A549 (cell line): ENCODE measurements around the gene RRP15. TPM values are rescaled to one million over a fixed set of nuclear protein-coding genes. Genes with fewer than 3 reads are reported as not detected.

ENCODE experiments used
- ATAC-seq, 2 experiments: fragments of 200-7000 bp in 1 of 2; fragments of >200 bp in 1 of 2; cut with Nextera tagmentation in 1 of 2; cut with Tn5 transposase in 1 of 2; 3 replicates each; pipeline versions ENCODE4 v1.8.0 to v1.9.1; 2018 to 2020; ENCODE audit warnings: mild to moderate bottlenecking in 1 of 2, moderate library complexity in 1 of 2
- CTCF ChIA-PET: fragments of 300-600 bp; sonication (Branson Sonifier 250); formaldehyde crosslinking; extraction: SDS; loops from one replicate; lab custom pipeline; 2021; ENCODE audit warnings: antibody characterized with exemption, inconsistent platforms; lab: Yijun Ruan, JAX
- POLR2A ChIA-PET: fragments of 350-600 bp; formaldehyde crosslinking; extraction: SDS; loops from one replicate; lab custom pipeline; 2021; ENCODE audit warnings: antibody characterized with exemption, inconsistent platforms; lab: Yijun Ruan, JAX
- DNase-seq, 2 experiments: peaks; one replicate each; pipeline versions ENCODE4 v3.0.0 to v3.0.0-alpha.2; 2011 to 2016; ENCODE audit warnings: low read depth in 1 of 2, low spot score in 1 of 2
- FAIRE-seq: peaks from 2 replicates; lab custom pipeline; 2011; peaks lifted over from hg19 to GRCh38; lab: Jason Lieb, UNC
- H3K27ac ChIP-seq, 2 experiments: fragments of >200 bp; sonication (Bioruptor Twin); formaldehyde crosslinking; 3 replicates each; pipeline ENCODE4 v1.5.1; 2016 to 2017
- H3K4me1 ChIP-seq: fragments of >200 bp; sonication (Bioruptor Twin); formaldehyde crosslinking; 3 replicates; pipeline ENCODE4 v1.6.1; 2016
- H3K4me2 ChIP-seq: fragments of >200 bp; sonication (Bioruptor Twin); formaldehyde crosslinking; 3 replicates; pipeline ENCODE4 v1.6.1; 2016
- H3K4me3 ChIP-seq: fragments of >200 bp; sonication (Bioruptor Twin); formaldehyde crosslinking; 3 replicates; pipeline ENCODE4 v1.5.1; 2016
- H3K9me3 ChIP-seq: fragments of >200 bp; sonication (Bioruptor Twin); formaldehyde crosslinking; 3 replicates; pipeline ENCODE4 v1.6.1; 2016
- BHLHE40 ChIP-seq: IDR thresholded peaks from 2 replicates; pipeline ENCODE4 v1.6.1; 2012; ENCODE audit warnings: low read depth, low read length, inconsistent platforms
- CBX2 ChIP-seq: fragments of 200-600 bp; sonication (generic); IDR thresholded peaks from 2 replicates; pipeline ENCODE4 v1.6.1; 2016; ENCODE audit warnings: low read depth, mild to moderate bottlenecking, borderline replicate concordance
- CEBPB ChIP-seq, 2 experiments: fragments of >200 bp in 1 of 2; sonication (Bioruptor Twin) in 1 of 2; formaldehyde crosslinking in 1 of 2; IDR thresholded peaks; 2 replicates each; pipeline ENCODE4 v1.6.1; 2012 to 2016
- EHMT2 ChIP-seq: fragments of 200-600 bp; sonication (generic); IDR thresholded peaks from 2 replicates; pipeline ENCODE4 v1.6.1; 2016; ENCODE audit warnings: antibody characterized with exemption, low read depth, mild to moderate bottlenecking, moderate library complexity
- FOSL2 ChIP-seq, 2 experiments: fragments of 450-650 bp in 1 of 2; fragments of >200 bp in 1 of 2; sonication (Bioruptor Twin) in 1 of 2; formaldehyde crosslinking; IDR thresholded peaks; 2 replicates each; pipeline versions ENCODE4 v1.5.0 to v1.6.1; 2016 to 2020; ENCODE audit warnings: mild to moderate bottlenecking in 1 of 2, moderate library complexity in 1 of 2
- FOXS1 ChIP-seq: fragments of 250-450 bp; sonication (Bioruptor Pico); IDR thresholded peaks from 2 replicates; pipeline ENCODE4 v1.5.0; 2020; ENCODE audit warnings: mild to moderate bottlenecking, moderate library complexity
- GATA3 ChIP-seq: IDR thresholded peaks from 2 replicates; pipeline ENCODE4 v1.6.1; 2012; ENCODE audit warnings: borderline replicate concordance
- HDAC2 ChIP-seq: fragments of 200-600 bp; sonication (generic); IDR thresholded peaks from 2 replicates; pipeline ENCODE4 v1.6.1; 2016
- JUN ChIP-seq, 2 experiments: fragments of >200 bp; sonication (Bioruptor Twin); formaldehyde crosslinking; IDR thresholded peaks; 2 replicates in 1 of 2; 3 replicates in 1 of 2; pipeline ENCODE4 v1.6.1; 2016 to 2017
- KDM5A ChIP-seq: fragments of 200-600 bp; sonication (generic); IDR thresholded peaks from 2 replicates; pipeline ENCODE4 v1.6.1; 2016; ENCODE audit warnings: antibody characterized with exemption, mild to moderate bottlenecking
- MAZ ChIP-seq: fragments of 150-350 bp; IDR thresholded peaks from 2 replicates; pipeline ENCODE4 v1.6.1; 2014; ENCODE audit warnings: antibody characterized with exemption, low read depth, low read length, borderline replicate concordance
- MYC ChIP-seq: IDR thresholded peaks from 2 replicates; pipeline ENCODE4 v1.6.1; 2012; ENCODE audit warnings: mild to moderate bottlenecking, inconsistent platforms, low read length, improper control_type of control experiment, borderline replicate concordance
- PHF8 ChIP-seq: fragments of 200-600 bp; sonication (generic); IDR thresholded peaks from 2 replicates; pipeline ENCODE4 v1.6.1; 2016; ENCODE audit warnings: low read depth, mild to moderate bottlenecking, antibody characterized with exemption, moderate library complexity, borderline replicate concordance
- POLR2A ChIP-seq: IDR thresholded peaks from 2 replicates; pipeline ENCODE4 v1.6.1; 2012; ENCODE audit warnings: mild to moderate bottlenecking, low read length
- RAD21 ChIP-seq, 2 experiments: fragments of >200 bp in 1 of 2; sonication (Bioruptor Twin) in 1 of 2; formaldehyde crosslinking in 1 of 2; IDR thresholded peaks in 1 of 2; conservative IDR thresholded peaks in 1 of 2; 2 replicates in 1 of 2; 3 replicates in 1 of 2; pipeline ENCODE4 v1.6.1; 2012 to 2018; ENCODE audit warnings: inconsistent platforms in 1 of 2
- RFX5 ChIP-seq: fragments of 450-650 bp; IDR thresholded peaks from 2 replicates; pipeline ENCODE4 v1.7.1; 2014; ENCODE audit warnings: antibody characterized with exemption, mild to moderate bottlenecking, moderate library complexity
- SMC3 ChIP-seq: fragments of >200 bp; sonication (Bioruptor Twin); formaldehyde crosslinking; IDR thresholded peaks from 3 replicates; pipeline ENCODE4 v1.6.1; 2018; ENCODE audit warnings: inconsistent platforms
- ZFP36 ChIP-seq: fragments of 450-650 bp; IDR thresholded peaks from 2 replicates; pipeline ENCODE4 v1.6.1; 2014; ENCODE audit warnings: borderline replicate concordance; ENCODE audit not compliant: partially characterized antibody
- WGBS: methylation state at CpG from one replicate; pipeline ENCODE4 v1.1.6; 2017; ENCODE audit errors: missing lambda C conversion rate; 5-methylcytosine and 5-hydroxymethylcytosine counted together
- polyA minus RNA-seq: library from RNA; depleted of rRNA, polyadenylated mRNA; stranded (reverse); fragments of >200 nt; gene quantifications from 2 replicates; pipeline ENCODE4 v1.2.3, GENCODE V29; 2011; rRNA and poly(A)+ RNA removed
- polyA plus RNA-seq, 4 experiments: library from polyadenylated mRNA; depleted of rRNA in 3 of 4; stranded (reverse); fragments of >200 nt; fragmentation: RNase III in 1 of 4; extraction: RNeasy Plus Mini Kit Qiagen cat#74134 plus additional on column Dnase treatment in 1 of 4; gene quantifications; 2 replicates in 3 of 4; 3 replicates in 1 of 4; pipeline ENCODE4 v1.2.3, GENCODE V29; 2011 to 2017
- TF ChIP-seq, protein P1 (sequence below): IDR thresholded peaks from 2 replicates; pipeline ENCODE4 v1.6.1; 2012
- TF ChIP-seq, protein P2 (sequence below): IDR thresholded peaks from 2 replicates; pipeline ENCODE4 v1.6.1; 2012; ENCODE audit warnings: low read depth, borderline replicate concordance
- TF ChIP-seq, protein P3 (sequence below): fragments of >200 bp; sonication (Bioruptor Twin); formaldehyde crosslinking; IDR thresholded peaks from 2 replicates; pipeline ENCODE4 v1.6.1; 2016
- TF ChIP-seq, protein P4 (sequence below): fragments of >200 bp; sonication (Bioruptor Twin); formaldehyde crosslinking; IDR thresholded peaks from 3 replicates; pipeline ENCODE4 v1.6.1; 2016
- TF ChIP-seq, protein P5 (sequence below): IDR thresholded peaks from 2 replicates; pipeline ENCODE4 v1.6.1; 2012
- TF ChIP-seq, protein P6 (sequence below): fragments of 450-650 bp; IDR thresholded peaks from 2 replicates; pipeline ENCODE4 v1.6.1; 2014; ENCODE audit warnings: antibody characterized with exemption

Gene RRP15, protein sequence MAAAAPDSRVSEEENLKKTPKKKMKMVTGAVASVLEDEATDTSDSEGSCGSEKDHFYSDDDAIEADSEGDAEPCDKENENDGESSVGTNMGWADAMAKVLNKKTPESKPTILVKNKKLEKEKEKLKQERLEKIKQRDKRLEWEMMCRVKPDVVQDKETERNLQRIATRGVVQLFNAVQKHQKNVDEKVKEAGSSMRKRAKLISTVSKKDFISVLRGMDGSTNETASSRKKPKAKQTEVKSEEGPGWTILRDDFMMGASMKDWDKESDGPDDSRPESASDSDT
- polyA plus RNA-seq (2011; rRNA removed): 6.9 and 19.5 TPM in 2 replicates
- polyA plus RNA-seq (2012; cell fraction: cytosol; rRNA removed): 1.7 and 2.4 TPM in 2 replicates
- polyA plus RNA-seq (2012; cell fraction: nucleus; rRNA removed): 0.95 and 1.8 TPM in 2 replicates
- 15.6 to 20.6 TPM (median 16.1 TPM) in 3 replicates for polyA plus RNA-seq (2017; fragmentation: RNase III; extraction: RNeasy Plus Mini Kit Qiagen cat#74134 plus additional on column Dnase treatment)
- polyA minus RNA-seq: 5.8 and 6.6 TPM in 2 replicates

DNA sequence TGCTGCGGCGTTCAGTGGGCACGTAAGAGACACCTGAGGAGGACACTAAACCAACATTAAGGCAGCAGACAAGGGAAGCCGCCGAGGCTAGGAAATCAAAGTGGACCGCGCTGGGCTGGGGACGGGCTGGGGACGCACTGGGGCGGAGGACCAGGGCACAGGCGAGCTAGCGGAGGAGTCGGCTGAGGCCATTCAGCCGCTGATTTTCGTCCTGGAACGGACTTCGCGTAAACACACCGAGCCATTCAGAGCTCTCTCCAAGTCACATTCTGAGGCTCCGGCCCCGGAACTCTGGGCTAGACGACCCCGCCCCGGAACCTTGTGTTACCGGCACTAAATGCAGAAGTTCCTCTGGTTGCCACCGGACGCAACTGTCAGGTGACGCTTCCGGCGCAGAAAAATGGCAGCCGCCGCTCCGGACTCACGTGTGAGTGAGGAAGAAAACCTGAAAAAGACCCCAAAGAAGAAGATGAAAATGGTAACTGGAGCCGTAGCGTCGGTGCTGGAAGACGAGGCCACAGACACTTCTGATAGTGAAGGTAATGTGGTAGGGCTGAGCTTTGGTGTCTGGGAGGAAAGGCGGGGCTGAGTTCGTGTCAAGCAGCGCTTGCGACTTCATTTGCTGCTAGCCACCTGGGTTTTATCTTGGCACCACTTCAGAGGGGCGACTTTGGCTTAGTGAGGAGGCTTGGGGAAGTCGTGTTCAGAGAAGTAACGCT is at the start of gene RRP15:
Gene RRP15 (plus strand): TSS at position 377 of the 719 bp plus-strand sequence. CDS start 24 bp downstream, at position 401.
- Histone ChIP-seq H3K27ac (peak within 1 kb of the TSS; percentile 86 to 97), H3K4me3 (peak within 1 kb of the TSS; percentile 85), H3K9me3 (peaks cover 11% of the 10 kb centered on the region), H3K4me1 (peaks cover 10% of the 10 kb centered on the region; the same call in 1 of the 3 replicates), H3K4me2 (peak within 1 kb of the TSS; percentile 91)
- POLR2A ChIA-PET: interaction anchor here (0.5 to 1.6 kb wide), 6 partner anchors 10 to 68 kb away, joined by 3 to 10 read pairs (median 4); no protein-coding TSS in a partner anchor
- WGBS: 2% methylated on average over 32 of the region's 45 CpGs
- CTCF ChIA-PET: interaction anchor here (1.1 kb wide), 1 partner anchor 9 kb away, joined by 3 read pairs; no protein-coding TSS in a partner anchor
- ATAC-seq (peak; percentile 99 to 100), FAIRE-seq (no peak), DNase-seq (peak; percentile 91 to 93)
- peak; percentile 75 for TF ChIP-seq POLR2A
- 0 out of 5 replicates have a peak, but pooled peaks of 1 of the 2 experiments have one; percentile 14 for TF ChIP-seq RAD21 (conservative IDR thresholded peaks at IDR 0.05 in 1 of 2, IDR thresholded peaks at IDR 0.05 in 1 of 2)
- TF ChIP-seq GATA3: peak; percentile 44; the same call in 1 of the 2 replicates
- TF ChIP-seq CEBPB (IDR thresholded peaks at IDR 0.05): 0 out of 4 replicates have a peak, but pooled peaks of 1 of the 2 experiments have one; percentile 19
- TF ChIP-seq, protein P1, sequence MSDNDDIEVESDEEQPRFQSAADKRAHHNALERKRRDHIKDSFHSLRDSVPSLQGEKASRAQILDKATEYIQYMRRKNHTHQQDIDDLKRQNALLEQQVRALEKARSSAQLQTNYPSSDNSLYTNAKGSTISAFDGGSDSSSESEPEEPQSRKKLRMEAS: peak; percentile 99
- peak; percentile 34; the same call in 2 of the 3 replicates for TF ChIP-seq SMC3
- TF ChIP-seq, protein P2, sequence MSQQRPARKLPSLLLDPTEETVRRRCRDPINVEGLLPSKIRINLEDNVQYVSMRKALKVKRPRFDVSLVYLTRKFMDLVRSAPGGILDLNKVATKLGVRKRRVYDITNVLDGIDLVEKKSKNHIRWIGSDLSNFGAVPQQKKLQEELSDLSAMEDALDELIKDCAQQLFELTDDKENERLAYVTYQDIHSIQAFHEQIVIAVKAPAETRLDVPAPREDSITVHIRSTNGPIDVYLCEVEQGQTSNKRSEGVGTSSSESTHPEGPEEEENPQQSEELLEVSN: no peak; the same call in 1 of the 2 replicates
- TF ChIP-seq PHF8: peak; percentile 76; the same call in 1 of the 2 replicates
- no peak for TF ChIP-seq ZFP36
- TF ChIP-seq, protein P3, sequence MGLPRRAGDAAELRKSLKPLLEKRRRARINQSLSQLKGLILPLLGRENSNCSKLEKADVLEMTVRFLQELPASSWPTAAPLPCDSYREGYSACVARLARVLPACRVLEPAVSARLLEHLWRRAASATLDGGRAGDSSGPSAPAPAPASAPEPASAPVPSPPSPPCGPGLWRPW: no peak
- TF ChIP-seq, protein P4, sequence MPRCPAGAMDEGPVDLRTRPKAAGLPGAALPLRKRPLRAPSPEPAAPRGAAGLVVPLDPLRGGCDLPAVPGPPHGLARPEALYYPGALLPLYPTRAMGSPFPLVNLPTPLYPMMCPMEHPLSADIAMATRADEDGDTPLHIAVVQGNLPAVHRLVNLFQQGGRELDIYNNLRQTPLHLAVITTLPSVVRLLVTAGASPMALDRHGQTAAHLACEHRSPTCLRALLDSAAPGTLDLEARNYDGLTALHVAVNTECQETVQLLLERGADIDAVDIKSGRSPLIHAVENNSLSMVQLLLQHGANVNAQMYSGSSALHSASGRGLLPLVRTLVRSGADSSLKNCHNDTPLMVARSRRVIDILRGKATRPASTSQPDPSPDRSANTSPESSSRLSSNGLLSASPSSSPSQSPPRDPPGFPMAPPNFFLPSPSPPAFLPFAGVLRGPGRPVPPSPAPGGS: peak; percentile 91; the same call in 2 of the 3 replicates
- peak; percentile 49; the same call in 1 of the 2 replicates for TF ChIP-seq RFX5
- peak; percentile 99 for TF ChIP-seq KDM5A
- TF ChIP-seq MAZ: no peak
- TF ChIP-seq EHMT2: no peak
- no peak for TF ChIP-seq CBX2
- no peak for TF ChIP-seq BHLHE40
- TF ChIP-seq, protein P5, sequence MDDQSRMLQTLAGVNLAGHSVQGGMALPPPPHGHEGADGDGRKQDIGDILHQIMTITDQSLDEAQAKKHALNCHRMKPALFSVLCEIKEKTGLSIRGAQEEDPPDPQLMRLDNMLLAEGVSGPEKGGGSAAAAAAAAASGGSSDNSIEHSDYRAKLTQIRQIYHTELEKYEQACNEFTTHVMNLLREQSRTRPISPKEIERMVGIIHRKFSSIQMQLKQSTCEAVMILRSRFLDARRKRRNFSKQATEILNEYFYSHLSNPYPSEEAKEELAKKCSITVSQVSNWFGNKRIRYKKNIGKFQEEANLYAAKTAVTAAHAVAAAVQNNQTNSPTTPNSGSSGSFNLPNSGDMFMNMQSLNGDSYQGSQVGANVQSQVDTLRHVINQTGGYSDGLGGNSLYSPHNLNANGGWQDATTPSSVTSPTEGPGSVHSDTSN: peak; percentile 77; the same call in 1 of the 2 replicates
- peak; percentile 80; the same call in 1 of the 2 replicates for TF ChIP-seq MYC
- TF ChIP-seq JUN (IDR thresholded peaks at IDR 0.05): peak; percentile 83 to 90
- TF ChIP-seq FOSL2 (IDR thresholded peaks at IDR 0.05): no peak
- peak; percentile 26; the same call in 1 of the 2 replicates for TF ChIP-seq FOSL2 (CRISPR knock-in tag; IDR thresholded peaks at IDR 0.05)
- TF ChIP-seq HDAC2: peak; percentile 93
- TF ChIP-seq, protein P6, sequence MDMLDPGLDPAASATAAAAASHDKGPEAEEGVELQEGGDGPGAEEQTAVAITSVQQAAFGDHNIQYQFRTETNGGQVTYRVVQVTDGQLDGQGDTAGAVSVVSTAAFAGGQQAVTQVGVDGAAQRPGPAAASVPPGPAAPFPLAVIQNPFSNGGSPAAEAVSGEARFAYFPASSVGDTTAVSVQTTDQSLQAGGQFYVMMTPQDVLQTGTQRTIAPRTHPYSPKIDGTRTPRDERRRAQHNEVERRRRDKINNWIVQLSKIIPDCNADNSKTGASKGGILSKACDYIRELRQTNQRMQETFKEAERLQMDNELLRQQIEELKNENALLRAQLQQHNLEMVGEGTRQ: peak; percentile 65
- no peak for TF ChIP-seq FOXS1 (CRISPR knock-in tag)
